ENCODE measurements around the gene CAPSL. TPM values are rescaled to one million over a fixed set of nuclear protein-coding genes. Genes with fewer than 3 reads are reported as not detected.

Gene CAPSL
- total RNA-seq, 1 experiment from 2014 or later = not detected

GRCh38 chr5:35863159-35863558, 75.3 kb downstream of the CAPSL start:
- H3K79me2 ChIP-seq (ENCODE audit: low read depth) = no peaks in the 10 kb centered on the region
- peak overlapping the region; percentile 33 for H2AFZ ChIP-seq
- H4K20me1 ChIP-seq (ENCODE audit: insufficient read depth) = no peaks in the 10 kb centered on the region
- peaks cover 43% of the 10 kb centered on the region for H3K4me1 ChIP-seq (replicated peaks; ENCODE audit: insufficient read depth)
- POLR2A ChIA-PET (ENCODE audit: unreplicated experiment) = no interaction called here
- H3K4me3 ChIP-seq = no peak overlapping the region
- CTCF ChIA-PET = no interaction called here
- H3K27me3 ChIP-seq (ENCODE audit: insufficient read depth, low read depth) = no peaks in the 10 kb centered on the region
- H3K36me3 ChIP-seq (ENCODE audit: low read depth) = no peaks in the 10 kb centered on the region
- no TSS peak for BruUV-seq (replicated peaks)
- peak in 1 of 2 experiments; percentile 53 for DNase-seq
- intact Hi-C loops (cut with micrococcal nuclease; ENCODE audit: unreplicated experiment) = no loop called here
- no peak overlapping the region for H3K27ac ChIP-seq
- TF ChIP-seq, protein P1, sequence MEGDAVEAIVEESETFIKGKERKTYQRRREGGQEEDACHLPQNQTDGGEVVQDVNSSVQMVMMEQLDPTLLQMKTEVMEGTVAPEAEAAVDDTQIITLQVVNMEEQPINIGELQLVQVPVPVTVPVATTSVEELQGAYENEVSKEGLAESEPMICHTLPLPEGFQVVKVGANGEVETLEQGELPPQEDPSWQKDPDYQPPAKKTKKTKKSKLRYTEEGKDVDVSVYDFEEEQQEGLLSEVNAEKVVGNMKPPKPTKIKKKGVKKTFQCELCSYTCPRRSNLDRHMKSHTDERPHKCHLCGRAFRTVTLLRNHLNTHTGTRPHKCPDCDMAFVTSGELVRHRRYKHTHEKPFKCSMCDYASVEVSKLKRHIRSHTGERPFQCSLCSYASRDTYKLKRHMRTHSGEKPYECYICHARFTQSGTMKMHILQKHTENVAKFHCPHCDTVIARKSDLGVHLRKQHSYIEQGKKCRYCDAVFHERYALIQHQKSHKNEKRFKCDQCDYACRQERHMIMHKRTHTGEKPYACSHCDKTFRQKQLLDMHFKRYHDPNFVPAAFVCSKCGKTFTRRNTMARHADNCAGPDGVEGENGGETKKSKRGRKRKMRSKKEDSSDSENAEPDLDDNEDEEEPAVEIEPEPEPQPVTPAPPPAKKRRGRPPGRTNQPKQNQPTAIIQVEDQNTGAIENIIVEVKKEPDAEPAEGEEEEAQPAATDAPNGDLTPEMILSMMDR (conservative IDR thresholded peaks at IDR 0.05) = no peak
- TF ChIP-seq EZH2 (IDR thresholded peaks at IDR 0.05; ENCODE audit: low read depth) = no peak
- peak overlapping the region; percentile 8 for H3K4me2 ChIP-seq
- peaks cover 9% of the 10 kb centered on the region; the same call in 1 of the 2 replicates for H3K9me3 ChIP-seq (ENCODE audit: insufficient read depth, low read depth)
- H3K9me2 ChIP-seq (ENCODE audit: insufficient read depth) = no peaks in the 10 kb centered on the region
- peaks cover 11% of the 10 kb centered on the region for H3F3A ChIP-seq (ENCODE audit: insufficient read depth, low read depth)

DNA sequence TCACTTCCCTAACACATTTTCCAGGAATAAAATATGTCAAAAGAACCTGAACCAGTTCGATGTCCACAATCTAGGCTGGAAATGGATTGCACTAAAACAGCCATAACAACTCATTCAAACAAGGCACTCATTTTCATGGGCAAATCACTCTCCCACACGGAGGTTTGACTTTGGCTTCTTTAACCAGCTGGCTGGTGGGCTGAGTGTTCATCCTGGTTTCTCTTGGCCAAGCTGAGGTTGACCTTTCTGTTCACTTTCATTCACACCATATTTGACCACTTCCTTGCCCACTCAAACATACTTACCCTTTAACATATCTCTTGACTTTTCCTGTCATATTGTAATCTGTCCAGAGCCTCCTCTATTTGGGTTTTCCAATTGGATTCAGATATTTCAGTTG, 76.3 kb downstream of the CAPSL start:
- H2AFZ ChIP-seq = no peak overlapping the region
- peaks cover 54% of the 10 kb centered on the region for H3K4me1 ChIP-seq (replicated peaks; ENCODE audit: insufficient read depth)
- no peaks in the 10 kb centered on the region for H3K27me3 ChIP-seq (ENCODE audit: insufficient read depth, low read depth)
- H3F3A ChIP-seq (ENCODE audit: insufficient read depth, low read depth) = peaks cover 14% of the 10 kb centered on the region
- intact Hi-C loops (cut with micrococcal nuclease; ENCODE audit: unreplicated experiment) = no loop called here
- H3K36me3 ChIP-seq (ENCODE audit: low read depth) = no peaks in the 10 kb centered on the region
- H4K20me1 ChIP-seq (ENCODE audit: insufficient read depth) = no peaks in the 10 kb centered on the region
- DNase-seq = no peak
- H3K79me2 ChIP-seq (ENCODE audit: low read depth) = no peaks in the 10 kb centered on the region
- H3K4me2 ChIP-seq = peak overlapping the region; percentile 12; the same call in 1 of the 2 replicates
- TF ChIP-seq EZH2 (IDR thresholded peaks at IDR 0.05; ENCODE audit: low read depth) = no peak
- TF ChIP-seq, protein P1 (conservative IDR thresholded peaks at IDR 0.05) = no peak
- no peaks in the 10 kb centered on the region for H3K9me2 ChIP-seq (ENCODE audit: insufficient read depth)
- no peak overlapping the region for H3K4me3 ChIP-seq
- H3K27ac ChIP-seq = no peak overlapping the region
- ChIA-PET POLR2A (ENCODE audit: unreplicated experiment) (no interaction called here), CTCF (no interaction called here)
- H3K9me3 ChIP-seq (ENCODE audit: insufficient read depth, low read depth) = peaks cover 9% of the 10 kb centered on the region; the same call in 1 of the 2 replicates
- no TSS peak for BruUV-seq (replicated peaks)

DNA sequence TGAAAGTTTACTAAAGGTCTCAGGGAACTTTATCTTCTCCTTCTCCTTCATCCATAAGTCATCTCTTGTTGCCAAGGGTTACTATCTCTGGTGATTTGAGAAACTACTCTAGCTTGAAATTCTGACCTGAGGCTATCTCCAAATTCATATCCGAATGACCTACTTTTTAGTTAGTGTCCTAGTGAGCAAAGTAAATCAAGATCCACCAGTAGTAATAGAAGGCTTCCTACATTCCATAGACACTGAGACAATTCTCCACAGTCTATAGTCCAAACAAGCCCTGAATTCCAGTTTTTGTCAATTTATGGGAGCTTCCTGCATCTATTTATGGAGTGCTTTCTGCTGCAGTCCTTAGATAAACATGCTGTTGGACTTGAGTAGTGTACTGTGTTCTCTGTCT, 76.7 kb downstream of the CAPSL start:
- POLR2A ChIA-PET (ENCODE audit: unreplicated experiment) = no interaction called here
- H3K79me2 ChIP-seq (ENCODE audit: low read depth) = no peaks in the 10 kb centered on the region

More for the DNA sequence above, 76.7 kb downstream of the CAPSL start:
- no peak for TF ChIP-seq EZH2 (IDR thresholded peaks at IDR 0.05; ENCODE audit: low read depth)
- TF ChIP-seq, protein P1 (conservative IDR thresholded peaks at IDR 0.05) = no peak
- no peaks in the 10 kb centered on the region for H3K27me3 ChIP-seq (ENCODE audit: insufficient read depth, low read depth)
- no peak overlapping the region for H3K27ac ChIP-seq
- no peaks in the 10 kb centered on the region for H4K20me1 ChIP-seq (ENCODE audit: insufficient read depth)
- H3K4me2 ChIP-seq = peak overlapping the region; percentile 12; the same call in 1 of the 2 replicates
- H2AFZ ChIP-seq = no peak overlapping the region
- H3K9me2 ChIP-seq (ENCODE audit: insufficient read depth) = no peaks in the 10 kb centered on the region
- peaks cover 9% of the 10 kb centered on the region; the same call in 1 of the 2 replicates for H3K9me3 ChIP-seq (ENCODE audit: insufficient read depth, low read depth)
- H3K4me3 ChIP-seq = no peak overlapping the region
- DNase-seq = peak in 1 of 2 experiments; percentile 68
- no TSS peak for BruUV-seq (replicated peaks)
- H3K36me3 ChIP-seq (ENCODE audit: low read depth) = no peaks in the 10 kb centered on the region
- intact Hi-C loops (cut with micrococcal nuclease; ENCODE audit: unreplicated experiment) = no loop called here
- H3F3A ChIP-seq (ENCODE audit: insufficient read depth, low read depth) = peaks cover 14% of the 10 kb centered on the region
- H3K4me1 ChIP-seq (replicated peaks; ENCODE audit: insufficient read depth) = peaks cover 58% of the 10 kb centered on the region
- CTCF ChIA-PET = no interaction called here

All from PC-9 (cell line).